HG02884 (cell line): Measurements from ENCODE around the gene HIKESHI.
A peak's percentile ranks its signal among the peaks of the same experiment; 100 is the strongest.
"Not testable (repeated sequence)": the region's sequence is repeated elsewhere in the genome, so short reads cannot be mapped to it uniquely, and the experiment has no call there.

Source experiments
- ATAC-seq: cut with Tn5 transposase; IDR thresholded peaks from one replicate; pipeline ENCODE4 v1.9.1; 2021; ENCODE audit warnings: mild to moderate bottlenecking, moderate library complexity; ENCODE audit not compliant: unreplicated experiment

HIKESHI gene, protein sequence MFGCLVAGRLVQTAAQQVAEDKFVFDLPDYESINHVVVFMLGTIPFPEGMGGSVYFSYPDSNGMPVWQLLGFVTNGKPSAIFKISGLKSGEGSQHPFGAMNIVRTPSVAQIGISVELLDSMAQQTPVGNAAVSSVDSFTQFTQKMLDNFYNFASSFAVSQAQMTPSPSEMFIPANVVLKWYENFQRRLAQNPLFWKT

DNA sequence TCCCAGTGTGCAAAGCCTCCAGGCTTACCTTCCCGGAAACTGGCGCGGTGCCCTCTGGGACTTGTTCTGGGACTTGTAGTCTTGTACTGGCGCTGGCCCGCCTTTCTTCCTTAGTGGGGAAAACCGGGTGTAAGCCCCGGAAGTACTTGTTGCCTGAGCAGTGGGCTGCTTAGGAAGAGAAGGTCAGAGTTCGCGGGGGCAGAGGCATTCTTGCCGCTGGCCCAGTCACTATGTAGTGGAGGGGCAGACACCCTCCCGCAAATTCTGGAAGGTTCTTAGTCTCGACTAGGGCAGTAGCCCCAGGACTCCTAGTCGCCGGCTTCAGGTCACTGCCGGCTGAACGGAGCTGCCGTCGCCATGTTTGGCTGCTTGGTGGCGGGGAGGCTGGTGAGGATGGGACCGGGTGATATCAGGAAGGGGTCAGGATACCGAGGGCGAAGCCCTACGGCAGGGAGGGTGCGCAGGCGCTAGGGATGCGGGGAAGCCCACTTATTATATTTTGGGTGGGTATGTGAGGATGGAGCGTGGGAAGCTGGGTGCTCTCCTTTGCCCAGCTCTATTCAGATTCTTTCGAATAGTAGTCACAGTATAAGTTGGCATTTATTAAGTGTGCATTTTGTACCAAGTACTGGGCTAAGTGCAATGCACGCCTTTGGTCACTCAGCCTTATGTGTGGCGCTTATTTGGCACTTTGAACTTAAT is at the start of gene HIKESHI:
TSS of gene HIKESHI (plus strand) at position 149 of the 702 bp plus-strand sequence. CDS start at position 358, 209 bp downstream.
- peak; percentile 98 for ATAC-seq

DNA sequence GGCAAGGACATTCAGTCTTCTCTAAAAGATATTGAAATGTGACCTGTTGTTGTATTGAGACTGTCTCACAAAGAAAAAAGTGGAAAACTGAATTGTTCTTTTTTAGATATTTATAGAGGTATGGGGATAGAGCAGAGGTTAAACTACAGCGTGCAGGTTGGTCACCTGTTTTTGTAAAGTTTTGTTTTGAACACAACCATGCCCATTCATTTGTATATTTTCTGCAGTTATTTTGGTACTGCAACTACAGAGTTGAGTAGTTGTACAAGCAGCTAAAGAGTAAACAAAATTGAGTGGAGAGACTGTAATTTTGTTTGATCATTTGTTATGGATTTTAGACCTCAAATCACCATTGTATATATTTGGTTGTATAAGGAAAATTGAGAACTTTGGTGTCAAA is 46.1 kb upstream of the HIKESHI start:
- ATAC-seq, result peak; percentile 96

DNA sequence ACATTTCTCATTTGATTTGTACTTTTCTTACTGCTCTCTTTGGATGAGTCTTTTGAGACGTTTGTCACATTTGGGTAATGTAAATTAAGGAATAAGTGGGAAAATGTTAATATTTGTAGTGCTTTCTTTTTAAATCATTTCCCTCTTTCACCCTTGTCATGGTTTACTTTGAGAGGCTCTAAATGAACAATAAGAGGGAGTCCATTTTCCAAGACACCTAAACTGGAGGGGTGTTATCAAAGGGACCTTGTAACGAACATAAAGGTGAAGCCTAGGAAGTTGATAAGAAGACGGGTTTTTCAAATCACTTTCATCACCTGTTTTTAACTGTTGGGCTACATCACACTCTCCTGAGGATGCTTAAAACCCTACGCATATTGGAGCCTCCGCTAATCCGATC is 45.4 kb upstream of the HIKESHI start:
- no peak for ATAC-seq

DNA sequence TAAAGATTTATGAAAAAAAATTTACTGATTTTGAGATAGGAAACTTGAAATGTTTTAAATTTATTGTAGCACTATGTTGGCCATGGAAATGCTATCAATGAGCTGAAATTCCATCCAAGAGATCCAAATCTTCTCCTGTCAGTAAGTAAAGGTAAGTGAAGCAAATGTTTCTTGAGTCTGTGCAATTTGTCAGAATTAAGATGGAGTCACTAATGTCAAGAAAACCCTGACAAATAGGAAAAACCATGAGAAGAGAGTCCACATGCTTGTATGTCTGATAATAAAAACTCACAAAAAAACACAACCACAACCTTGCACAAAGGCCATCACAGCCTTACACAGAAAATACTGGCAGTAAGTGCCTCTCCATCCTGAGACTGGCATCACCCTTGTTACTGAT is 44.6 kb upstream of the HIKESHI start:
- no peak for ATAC-seq

DNA sequence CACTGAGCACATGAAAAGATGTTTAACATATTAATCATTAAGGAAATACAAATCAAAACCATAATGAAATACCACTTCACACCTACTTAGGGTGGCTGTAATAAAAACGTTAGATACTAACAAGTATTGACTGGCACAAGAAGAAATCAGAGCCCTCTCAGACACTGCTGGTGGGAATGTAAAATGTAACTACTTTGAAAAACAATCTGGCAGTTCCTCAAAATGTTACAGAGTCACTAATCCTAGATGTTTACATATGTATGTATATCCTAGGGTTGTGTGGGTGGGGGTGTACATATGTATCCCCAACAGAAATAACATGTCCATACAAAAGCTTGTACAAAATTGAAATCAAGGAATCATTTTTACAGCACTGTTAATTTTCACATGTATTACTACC is 42.3 kb upstream of the HIKESHI start:
- ATAC-seq, result no peak

DNA sequence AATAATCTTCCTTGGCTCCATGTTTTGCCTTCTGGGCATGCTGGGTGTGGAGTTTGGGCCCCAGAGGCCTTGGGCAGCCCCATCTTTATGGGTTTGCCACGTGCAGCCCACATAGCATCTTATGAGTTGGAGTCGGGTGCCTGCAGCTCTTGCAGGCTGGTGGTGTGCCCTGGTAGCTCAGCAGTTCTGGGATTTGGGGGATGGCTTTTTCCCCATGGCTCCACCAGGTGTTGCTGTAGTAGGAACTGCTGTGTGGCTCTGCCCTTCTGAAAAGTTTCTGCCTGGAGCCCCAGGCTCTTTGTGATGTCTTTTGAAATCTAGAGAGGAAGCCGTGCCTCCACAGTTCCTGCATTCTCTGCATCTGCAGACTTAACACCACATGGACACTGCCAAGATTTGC is 40.7 kb upstream of the HIKESHI start:
- ATAC-seq, result no peak

DNA sequence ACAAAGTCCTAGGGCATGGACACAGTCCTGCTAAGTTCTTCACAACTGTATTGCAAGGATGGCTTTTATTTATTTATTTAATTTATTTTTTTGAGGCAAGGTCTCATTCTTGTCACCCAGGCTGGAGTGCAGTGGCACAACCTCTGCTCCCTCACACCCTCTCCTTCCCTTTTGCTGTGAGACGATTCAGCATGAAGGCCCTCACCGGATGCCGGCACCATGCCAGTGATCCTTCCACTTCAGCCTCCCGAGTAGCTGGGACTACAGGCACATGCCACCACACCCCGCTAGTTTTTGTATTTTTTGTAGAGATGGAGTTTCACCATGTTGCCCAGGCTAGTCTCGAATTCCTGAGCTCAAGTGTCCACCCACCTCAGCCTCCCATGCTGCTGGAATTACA is 39.7 kb upstream of the HIKESHI start:
- ATAC-seq, result no peak

DNA sequence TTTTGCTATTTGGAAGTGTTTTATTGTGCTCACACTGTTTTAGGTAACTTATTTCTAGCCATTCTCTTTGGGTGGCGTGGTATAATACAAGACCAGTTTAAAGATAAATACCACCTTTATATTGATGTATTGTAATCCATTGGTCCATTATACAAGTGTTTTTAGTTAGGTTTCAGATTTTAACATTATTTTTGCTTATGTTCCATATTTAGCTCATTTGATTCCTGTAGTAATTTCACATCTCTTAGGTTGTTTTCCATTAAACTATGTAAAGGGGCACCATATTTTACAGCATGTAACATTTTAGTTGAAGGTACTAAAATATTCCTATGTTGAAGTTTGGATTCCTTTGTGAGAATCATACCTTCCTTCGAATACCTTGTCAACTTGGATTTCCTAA is 37.4 kb upstream of the HIKESHI start:
- ATAC-seq, result no peak

DNA sequence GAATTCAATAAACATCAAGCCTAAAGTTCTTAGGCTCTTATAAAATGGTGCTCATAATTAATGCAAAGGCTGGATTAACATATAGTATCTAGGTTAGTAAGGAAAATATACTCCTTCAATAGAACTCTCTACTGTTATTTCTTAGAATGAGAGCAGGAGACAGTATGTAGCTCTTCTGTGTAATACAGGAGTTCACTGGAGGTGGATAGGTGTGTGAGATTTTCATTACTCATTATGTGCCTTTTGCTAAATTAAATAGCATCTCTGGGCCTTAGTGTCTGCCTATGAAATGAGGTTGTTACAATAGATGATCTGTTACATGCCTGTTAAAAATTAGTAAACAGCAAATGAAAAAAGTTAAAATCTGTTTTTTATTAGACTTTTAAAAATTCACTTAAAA is 36.8 kb upstream of the HIKESHI start:
- ATAC-seq, result no peak

DNA sequence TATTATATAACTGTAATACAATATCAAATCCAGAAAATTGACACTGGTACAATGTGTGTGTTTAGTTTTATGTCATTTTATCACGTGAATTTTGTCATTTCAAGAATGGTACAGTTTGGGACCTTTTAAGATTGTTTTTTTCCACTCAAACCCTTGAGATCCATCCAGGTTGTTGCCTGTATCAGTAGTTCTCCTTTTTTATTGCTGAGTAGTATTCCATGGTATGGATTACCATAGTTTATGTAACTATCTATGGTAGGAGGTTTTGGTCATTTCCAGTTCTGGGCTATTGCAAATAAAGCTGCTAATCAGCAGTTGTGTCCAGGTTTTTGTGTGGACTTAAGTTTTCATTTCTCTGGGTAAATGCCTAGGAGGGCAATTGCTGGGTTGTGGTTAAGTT is 32.4 kb upstream of the HIKESHI start:
- no peak for ATAC-seq

DNA sequence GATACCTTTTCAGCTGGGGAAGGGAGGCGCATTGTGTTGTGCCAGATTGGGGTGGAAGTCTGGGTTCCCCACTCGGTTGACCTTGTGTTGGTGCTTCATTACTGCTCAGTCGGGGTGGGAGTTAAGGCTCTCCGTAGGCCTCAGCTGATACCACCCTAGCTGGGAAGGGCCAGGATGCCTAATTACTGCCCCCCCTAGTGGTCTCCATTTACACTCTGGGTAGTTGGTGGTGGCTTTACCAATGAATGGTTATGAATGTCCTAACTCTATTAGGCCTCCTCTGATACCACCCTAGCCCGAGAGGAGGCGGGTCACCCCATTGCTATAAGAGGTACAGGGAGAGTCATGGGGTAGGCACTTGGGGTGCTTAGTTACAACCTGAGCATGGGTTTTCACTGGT is 27.5 kb upstream of the HIKESHI start:
- no peak for ATAC-seq

DNA sequence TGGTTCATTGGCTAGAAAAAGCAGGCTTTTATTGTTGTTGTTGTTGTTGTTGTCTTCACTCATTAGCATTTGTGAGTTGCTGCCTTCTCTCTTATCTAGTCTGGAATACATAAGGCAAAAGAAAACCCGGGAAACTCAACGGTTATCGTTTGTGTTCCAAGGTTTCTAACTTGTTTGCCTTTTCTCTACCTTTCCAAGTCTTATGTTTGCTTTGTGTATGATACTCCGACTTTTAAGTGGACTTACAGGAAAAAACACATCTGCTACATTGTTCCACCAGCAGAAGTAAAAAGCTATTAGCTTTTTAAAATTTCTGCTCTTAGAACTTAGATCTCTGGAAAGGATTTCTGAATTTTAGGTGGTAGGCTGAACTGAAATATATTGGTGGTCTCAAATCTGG is 27.0 kb upstream of the HIKESHI start:
- no peak for ATAC-seq

DNA sequence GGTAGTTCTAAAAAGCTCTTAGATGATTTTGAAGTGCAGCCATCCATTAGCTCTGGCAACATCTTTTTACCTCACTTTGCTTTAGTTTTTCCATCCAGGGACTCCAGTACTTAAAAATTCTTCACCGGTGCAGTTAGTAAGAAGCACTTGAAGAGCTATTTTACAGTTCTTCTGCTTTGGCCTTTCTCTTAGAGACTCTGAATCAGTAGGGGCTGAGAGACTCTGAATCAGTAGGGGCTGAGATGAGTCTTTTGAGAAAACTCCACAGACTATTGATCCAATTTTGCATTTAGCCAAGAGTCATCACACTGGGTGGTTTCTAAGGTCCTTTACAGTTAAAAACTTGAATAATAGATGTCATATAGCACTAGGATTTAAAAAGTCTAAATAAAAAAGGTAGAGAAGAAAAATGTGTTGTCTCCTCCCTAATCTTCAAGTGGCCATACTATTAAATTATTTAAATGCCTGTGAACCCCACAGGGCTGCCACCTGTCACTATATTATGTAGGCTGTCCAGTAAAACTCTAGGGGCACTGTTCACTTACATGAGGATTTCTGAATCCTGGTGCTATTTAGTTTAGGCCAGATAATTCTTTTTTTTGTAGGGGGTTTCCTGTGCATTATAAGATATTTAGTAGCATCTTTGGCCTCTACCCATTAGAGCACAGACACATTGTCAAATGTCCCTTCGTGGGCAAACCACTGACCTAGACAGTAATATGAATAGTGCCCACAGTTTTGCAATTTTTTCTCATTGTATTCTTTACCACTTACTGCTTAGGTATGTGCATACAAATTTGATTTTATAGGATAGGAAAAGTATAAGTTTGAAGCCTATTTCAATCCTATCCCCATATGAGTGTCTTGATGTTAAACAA is 26.3 kb upstream of the HIKESHI start:
- ATAC-seq, result no peak

DNA sequence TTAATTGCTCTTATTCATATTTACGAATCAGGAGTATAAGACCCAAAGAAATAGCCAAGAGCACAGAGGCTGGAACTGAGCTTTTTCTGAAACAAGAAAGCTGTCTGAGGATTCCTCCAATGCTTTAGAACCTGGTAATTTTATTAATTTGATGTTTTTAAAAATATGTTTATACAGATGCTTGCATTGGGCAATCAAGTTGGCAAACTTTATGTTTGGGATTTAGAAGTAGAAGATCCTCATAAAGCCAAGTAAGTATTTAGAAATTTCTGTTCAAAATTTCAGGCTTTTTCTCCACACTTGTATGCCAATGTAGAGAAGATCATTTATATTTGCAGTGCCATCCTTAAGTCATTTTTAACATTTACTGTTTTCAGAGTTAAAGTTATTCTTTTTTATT is 24.3 kb upstream of the HIKESHI start:
- ATAC-seq, result no peak

DNA sequence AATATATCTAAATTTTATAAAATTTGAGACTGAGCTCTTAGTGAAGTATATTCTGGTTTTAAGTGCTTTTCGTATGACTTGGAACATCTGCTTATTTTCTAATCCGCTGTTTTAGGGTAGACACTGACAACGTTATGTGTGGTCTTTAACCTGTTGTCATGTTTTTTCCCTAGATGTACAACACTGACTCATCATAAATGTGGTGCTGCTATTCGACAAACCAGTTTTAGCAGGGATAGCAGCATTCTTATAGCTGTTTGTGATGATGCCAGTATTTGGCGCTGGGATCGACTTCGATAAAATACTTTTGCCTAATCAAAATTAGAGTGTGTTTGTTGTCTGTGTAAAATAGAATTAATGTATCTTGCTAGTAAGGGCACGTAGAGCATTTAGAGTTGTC is 23.8 kb upstream of the HIKESHI start:
- no peak for ATAC-seq

DNA sequence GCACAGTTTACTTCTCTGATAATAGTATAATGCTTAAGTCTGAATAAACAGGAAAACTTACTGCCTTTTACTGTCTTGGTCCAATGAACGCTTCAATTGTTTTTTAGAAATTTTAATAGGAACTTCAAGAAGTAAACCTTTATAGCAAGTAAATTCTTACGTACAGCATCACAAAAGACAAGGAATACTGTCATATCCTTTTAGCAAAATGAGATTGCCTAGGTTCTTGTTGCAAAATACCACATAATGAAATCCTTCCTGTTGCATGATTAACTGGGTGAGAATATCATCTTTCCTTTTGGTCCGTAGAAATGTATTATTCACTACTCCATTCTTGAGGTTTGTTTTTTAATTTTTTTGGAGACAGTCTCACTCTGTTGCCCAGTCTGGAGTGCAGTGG is 22.3 kb upstream of the HIKESHI start:
- ATAC-seq, result no peak

DNA sequence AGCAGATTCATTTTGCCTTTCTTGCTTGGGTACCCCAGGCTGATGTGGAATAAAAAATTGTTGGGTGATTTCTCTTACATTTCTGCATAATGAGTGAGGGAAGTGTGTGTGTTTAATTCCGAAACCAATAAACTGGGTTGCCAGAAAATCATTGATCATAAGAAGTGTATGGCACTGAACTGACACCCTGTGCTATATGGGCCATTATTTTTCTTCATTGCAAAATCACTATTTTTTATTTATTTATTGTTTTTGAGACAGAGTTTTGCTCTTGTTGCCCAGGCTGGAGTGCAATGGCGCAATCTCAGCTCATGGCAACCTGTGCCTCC is 14.6 kb upstream of the HIKESHI start:
- ATAC-seq, result no peak

DNA sequence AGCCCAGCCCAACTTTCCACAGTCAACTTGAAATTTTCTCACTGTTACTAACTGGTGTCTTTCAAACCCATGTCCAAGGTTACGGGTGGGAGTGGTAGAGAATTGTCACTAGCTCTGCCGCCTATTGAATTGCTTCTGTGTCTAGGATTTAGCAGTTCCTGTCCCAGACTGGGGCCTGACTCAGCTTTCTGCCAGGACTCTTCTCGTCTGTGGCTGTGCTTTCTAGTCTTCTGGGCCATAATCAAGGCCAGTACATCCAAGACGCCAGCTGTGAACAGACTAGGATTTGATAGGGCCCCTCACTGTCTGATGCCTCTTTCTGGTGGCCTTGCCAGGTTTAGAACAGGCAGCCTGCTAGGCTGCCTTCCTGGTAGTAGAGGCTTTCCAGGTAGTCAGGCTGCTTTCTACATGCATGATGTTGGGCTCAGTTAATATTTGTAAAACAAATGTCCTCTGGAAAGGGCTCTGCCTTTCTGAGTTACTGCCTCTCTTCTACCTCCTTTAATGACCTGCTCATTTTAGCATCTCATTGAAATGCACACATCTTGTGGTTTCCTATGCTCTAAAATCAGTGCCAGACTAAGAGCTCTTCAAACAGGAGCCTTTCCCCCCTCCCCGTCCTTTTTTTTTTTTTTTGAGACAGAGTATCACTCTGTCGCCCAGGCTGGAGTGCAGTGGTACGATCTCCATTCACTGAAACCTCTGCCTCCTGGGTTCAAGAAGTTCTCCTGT is 13.1 kb upstream of the HIKESHI start:
- no peak for ATAC-seq

DNA sequence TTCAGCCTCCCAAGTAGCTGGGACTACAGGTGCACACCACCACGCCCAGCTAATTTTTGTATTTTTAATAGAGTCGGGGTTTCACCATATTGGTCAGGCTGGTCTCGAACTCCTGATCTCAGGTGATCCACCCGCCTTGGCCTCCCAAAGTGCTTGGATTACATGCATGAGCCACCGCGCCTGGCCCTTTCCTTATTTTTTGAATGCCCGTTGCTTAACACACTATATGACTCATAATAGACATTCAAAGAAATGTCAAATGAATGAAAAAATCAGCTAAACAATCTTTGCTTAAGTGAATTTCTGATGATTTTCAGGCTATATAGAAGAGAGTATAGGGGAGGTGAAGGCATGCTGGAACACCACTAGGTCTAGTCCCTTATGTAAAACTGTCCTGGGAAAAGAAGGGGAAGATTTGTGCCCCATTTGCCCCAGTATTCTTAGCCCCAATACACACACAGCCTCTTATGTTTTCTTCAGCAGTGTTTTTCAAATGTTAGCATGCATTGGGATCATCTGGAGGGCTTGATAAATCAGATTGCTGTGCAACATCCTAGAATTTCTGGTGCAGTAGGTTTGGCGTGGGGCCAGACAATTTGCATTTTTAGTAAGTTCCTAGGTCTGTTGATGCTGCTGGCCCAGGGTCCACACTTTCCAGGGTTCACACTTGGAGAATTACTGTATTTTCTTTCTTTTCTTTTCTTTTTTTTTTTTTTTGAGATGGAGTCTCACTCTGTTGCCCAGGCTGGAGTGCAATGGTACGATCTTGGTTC is 12.3 kb upstream of the HIKESHI start:
- ATAC-seq, result not testable (repeated sequence)

DNA sequence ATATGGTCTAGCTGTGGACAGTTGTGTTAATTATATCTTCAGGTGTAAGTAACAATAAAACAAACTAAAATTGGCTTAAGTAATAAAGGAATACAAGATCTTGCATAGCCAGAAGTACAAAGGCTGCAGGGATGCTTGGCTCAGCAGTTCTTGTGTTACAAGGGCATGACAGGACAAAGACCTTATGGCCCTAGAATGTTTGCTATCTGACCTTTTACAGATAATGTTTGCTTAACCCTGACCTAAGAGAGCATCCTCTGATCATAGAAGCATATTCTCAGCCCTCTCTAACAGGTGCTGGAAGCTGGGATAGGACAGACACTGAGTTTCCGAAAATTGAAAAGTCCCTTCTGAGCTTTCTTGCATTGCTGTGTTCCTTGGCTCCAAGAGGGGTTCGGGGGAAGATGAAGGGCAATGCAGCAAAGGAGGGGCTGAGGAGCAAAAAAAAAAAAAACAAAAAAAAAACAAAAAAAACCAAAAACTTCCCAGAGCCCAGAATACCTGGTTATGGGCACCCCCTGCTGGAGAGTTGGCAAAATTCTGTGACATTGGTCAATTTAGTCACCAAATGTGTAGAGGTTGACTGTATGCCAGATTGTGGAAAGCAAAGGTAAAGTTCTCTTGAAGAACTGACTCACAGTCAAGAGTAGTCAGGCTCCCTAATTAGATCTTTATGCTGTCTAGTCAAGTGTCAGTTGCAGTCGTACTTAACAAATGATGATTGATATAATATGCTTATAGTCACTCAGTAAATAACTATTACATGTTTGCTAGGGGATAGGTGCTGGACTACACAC is 10.4 kb upstream of the HIKESHI start:
- ATAC-seq, result no peak
